Measurements from ENCODE around the gene LUZP2.

LUZP2 gene

GRCh38 chr11:24572376-24572775, 75.5 kb downstream of the LUZP2 start:
- DNase-seq, result no peak

GRCh38 chr11:24574461-24574860, 77.6 kb downstream of the LUZP2 start:
- no peak for DNase-seq

GRCh38 chr11:24575392-24575791, 78.5 kb downstream of the LUZP2 start:
- no peak for DNase-seq

- DNase-seq, result no peak
These were observed 88.3 kb downstream of the LUZP2 start for GRCh38 chr11:24585192-24585591.

- no peak for DNase-seq
These were observed 90.8 kb downstream of the LUZP2 start for GRCh38 chr11:24587635-24588034.

- DNase-seq, result no peak
These were observed 91.2 kb downstream of the LUZP2 start for GRCh38 chr11:24588081-24588480.

- no peak for DNase-seq
These were observed 92.2 kb downstream of the LUZP2 start for GRCh38 chr11:24589064-24589463.

GRCh38 chr11:24591283-24591682, 94.4 kb downstream of the LUZP2 start:
- DNase-seq, result no peak

GRCh38 chr11:24592360-24592759, 95.5 kb downstream of the LUZP2 start:
- DNase-seq, result no peak

- DNase-seq, result no peak
These were observed 96.5 kb downstream of the LUZP2 start for GRCh38 chr11:24593332-24593731.

GRCh38 chr11:24594401-24594800, 97.5 kb downstream of the LUZP2 start:
- DNase-seq, result no peak

GRCh38 chr11:24598641-24599040, 101.8 kb downstream of the LUZP2 start:
- no peak for DNase-seq

GRCh38 chr11:24609192-24610119, 112.6 kb downstream of the LUZP2 start:
- DNase-seq, result no peak

GRCh38 chr11:24615451-24616160, 118.8 kb downstream of the LUZP2 start:
- DNase-seq, result no peak

- no peak for DNase-seq
These were observed 121.0 kb downstream of the LUZP2 start for GRCh38 chr11:24617856-24618255.

- DNase-seq, result no peak
These were observed 123.0 kb downstream of the LUZP2 start for GRCh38 chr11:24619900-24620299.

- no peak for DNase-seq
These were observed 125.4 kb downstream of the LUZP2 start for GRCh38 chr11:24622262-24622661.

GRCh38 chr11:24623121-24623520, 126.3 kb downstream of the LUZP2 start:
- DNase-seq, result no peak

GRCh38 chr11:24624432-24624831, 127.6 kb downstream of the LUZP2 start:
- no peak for DNase-seq

GRCh38 chr11:24625975-24626374, 129.1 kb downstream of the LUZP2 start:
- DNase-seq, result no peak

GRCh38 chr11:24628224-24628776, 131.4 kb downstream of the LUZP2 start:
- no peak for DNase-seq

- DNase-seq, result no peak
These were observed 137.8 kb downstream of the LUZP2 start for GRCh38 chr11:24634606-24635160.

GRCh38 chr11:24635588-24636290, 138.9 kb downstream of the LUZP2 start:
- no peak for DNase-seq

All from activated naive CD4-positive, alpha-beta T cell treated with anti-CD3 and anti-CD28 coated beads, Interleukin-2, amount 50 U/mL, for 16 hours (primary cell).